ENCODE measurements around the gene COLEC11. TPM values are rescaled to one million over a fixed set of nuclear protein-coding genes. Genes with fewer than 3 reads are reported as not detected.
"Not testable (repeated sequence)": the region's sequence is repeated elsewhere in the genome, so short reads cannot be mapped to it uniquely, and the experiment has no call there.

COLEC11 gene
- polyA plus RNA-seq, 1 donor: 3.4 TPM

DNA sequence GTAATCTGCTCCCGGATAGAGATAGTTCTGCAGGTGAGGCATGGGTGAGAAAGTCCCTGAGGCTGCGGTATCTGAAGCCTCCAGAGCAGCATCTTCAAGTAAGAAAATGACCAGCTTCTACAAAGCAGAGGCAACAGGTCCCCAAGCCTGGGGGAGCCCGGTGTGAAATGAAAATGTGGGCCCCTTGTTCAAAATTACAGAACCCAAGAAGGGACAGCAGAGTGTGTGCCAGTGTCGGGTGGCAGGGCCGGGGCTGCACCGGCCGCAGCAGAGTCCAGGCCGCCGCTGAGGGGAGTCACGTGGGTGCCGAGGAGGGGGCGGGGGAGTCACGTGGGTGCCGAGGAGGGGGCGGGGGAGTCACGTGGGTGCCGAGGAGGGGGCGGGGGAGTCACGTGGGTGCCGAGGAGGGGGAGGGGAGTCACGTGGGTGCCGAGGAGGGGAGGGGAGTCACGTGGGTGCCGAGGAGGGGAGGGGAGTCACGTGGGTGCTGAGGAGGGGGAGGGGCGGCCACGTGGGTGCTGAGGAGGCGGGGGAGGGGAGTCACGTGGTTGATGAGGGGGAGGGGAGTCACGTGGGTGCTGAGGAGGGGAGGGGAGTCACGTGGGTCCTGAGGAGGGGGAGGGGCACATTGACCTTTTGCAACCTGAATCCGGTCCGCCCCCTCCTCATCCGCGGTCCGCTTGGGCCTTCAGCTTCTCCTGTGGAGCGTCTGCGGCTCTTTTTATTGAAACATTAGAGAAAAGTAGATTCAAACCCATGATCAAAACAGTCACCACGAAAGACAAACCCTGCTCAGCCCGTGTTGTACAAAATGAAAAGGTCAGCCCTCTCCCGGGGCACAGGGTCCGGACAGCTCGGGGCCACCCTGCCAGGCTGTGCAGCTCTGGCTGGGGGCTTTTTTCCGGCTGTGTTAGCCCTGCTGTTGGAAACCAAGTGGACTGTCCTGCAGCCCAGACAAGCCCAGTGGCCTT, 10.4 kb downstream of the COLEC11 start:
- no peak for DNase-seq

DNA sequence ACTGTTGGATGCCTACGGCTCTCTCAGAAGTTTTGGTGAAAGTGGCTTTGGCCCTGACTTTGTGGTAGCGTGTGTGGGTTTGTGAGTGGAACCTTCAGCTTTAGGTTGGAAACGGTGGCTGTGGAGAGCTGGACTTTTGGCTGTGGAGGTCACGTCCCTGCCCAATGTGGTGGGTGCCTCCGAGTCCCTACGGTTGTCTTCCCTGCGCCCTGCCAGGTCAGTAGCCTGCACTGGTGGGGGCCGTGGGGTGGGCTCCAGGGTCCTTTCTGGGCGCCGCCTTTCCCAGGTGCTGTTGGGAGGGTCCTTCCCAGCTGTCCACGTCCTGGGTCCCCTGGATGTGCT, 11.1 kb downstream of the COLEC11 start:
- no peak for DNase-seq

DNA sequence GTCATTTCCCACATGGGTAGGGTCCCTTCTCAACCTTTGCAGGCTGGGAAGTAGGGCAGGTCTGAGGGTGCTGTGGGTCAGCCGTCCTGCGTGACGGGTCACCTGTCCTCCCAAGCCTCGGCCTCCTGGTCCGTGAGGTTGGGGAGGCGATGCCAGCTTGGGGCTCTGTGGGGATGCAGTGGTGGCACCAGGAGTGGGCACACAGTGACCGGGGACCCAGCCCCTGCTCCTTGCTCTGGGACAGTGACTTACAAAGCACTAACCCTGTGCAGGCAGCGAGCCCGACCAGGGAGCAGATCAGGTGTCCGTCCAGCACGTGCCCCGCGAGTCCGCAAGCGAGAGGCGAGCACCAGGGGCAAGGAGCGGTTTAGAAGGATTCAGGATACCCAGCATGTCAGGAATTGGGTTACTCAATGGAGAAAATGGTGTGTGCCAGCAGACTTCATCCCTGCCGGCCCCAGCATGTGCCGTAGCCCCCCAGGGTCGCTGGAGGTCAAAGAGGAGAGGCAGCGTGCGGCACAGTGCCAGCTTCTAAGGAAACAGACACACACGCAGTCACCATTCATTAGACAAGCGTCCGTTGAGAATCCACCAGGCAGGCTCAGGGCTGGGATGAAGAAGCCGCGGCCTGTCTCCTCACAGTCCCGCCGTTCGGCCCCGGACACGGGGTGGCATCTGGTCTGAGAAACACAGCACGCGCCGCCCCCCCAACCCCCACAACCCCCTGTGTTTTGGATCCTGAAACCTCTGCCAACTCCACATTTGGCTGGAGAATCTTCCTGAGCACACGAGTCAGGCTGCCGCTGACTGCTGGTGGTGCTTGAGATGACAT, 11.7 kb downstream of the COLEC11 start:
- DNase-seq: no peak

DNA sequence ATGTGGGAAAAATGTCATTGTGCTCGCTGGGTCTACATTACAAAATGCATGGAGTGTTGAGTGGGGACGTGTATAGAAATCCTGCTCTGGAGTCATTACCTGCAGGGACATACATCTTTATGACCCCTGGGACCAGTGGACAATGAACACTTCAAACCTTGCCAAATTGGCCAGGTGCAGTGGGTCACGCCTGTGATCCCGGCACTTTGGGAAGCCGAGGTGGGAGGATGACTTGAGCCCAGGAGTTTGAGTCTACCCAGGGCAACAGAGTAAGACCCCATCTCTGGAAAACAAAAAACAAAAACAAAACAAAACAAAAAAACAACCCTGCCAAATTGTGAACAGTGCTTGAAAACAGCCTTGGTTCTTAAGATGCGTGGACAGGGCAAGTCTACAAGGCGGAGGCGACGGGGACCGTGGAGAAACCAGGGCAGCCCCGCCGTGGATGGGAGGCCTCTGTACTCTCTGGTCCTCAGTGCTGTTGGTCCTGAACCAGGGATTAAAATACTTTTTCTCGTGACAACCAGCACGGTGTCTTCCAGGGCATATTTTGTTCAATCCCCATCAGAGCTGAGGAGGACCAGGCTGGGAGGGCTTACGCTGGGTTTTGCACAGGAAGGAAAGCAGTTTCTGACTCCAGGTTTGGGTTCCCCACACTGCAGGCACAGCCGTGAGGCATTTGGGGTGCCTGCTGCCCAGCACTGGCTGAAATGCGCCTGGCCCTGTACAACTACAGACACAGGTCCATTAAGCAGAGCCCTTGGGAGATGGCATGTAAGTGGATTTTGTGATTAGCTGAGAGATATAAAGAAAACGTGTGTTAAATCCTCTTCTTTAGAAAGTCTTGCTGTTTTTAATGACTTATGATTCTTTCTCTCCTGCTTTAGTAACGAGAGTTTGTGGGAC, 13.7 kb downstream of the COLEC11 start:
- no peak for DNase-seq

DNA sequence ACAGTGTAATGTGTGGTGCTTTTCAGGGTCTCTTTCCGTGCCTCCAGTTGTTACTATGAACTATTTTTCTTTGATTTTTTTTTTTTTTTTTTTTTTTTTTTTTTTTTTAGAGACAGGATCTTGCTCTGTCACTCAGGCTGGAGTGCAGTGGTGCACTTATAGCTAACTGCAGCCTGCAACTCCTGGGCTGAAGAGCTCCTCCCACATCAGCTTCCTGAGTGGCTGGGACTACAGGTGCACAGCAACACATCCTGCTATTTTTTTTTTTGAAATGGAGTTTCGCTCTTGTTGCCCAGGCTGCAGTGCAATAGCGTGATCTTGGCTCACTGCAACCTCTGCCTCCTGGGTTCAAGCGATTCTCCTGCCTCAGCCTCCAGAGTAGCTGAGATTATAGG, 14.4 kb downstream of the COLEC11 start:
- DNase-seq: not testable (repeated sequence)

DNA sequence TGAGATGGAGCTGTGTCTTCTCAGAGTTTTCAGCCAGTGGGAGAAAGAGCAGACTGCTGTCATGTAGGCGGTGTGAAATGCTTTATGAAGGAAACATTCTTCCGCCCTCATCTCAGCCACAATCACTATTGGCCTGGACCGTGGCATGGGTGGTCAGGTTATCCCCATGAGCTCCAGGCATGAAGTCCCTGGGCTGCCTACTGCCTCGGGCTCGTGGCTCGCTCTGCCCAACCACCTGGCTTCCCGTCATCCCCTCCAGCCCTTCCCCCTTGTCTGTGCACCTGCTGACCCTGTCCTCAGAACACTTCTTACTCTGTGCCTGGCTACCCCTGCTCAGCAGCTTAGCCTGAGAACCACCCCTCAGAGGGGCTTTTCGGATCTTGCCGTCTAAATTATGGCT, 15.5 kb downstream of the COLEC11 start:
- DNase-seq: no peak

DNA sequence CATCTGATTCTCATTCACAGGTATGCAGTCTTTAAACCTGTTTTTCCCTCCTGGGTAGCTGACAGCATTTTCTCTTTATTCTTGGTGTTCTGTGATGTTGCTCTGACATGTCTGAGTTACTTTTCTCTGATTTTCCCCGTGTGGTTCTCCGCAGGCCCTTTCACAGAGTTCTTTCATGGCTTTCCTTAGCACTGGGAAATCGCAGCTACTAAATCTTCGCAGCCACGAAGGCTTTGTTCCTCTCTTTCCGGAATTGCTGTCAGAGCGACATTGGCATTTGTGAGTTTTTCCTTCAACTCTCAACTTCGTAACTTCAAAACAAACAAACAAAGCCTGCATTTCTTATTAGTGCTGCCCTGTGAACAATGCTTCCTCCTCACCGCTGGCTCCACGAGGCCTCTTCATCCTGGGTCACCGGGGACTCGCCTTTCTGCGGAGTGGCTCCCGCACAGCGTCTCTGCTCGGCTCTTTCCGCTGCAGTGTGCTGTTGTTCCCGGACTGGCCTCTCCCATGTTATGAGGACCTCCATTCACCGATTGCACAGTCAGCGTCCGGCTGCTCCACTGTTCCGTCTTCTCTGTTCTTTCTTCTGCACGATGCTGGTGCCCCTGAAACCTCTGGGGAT, 16.1 kb downstream of the COLEC11 start:
- DNase-seq: no peak

DNA sequence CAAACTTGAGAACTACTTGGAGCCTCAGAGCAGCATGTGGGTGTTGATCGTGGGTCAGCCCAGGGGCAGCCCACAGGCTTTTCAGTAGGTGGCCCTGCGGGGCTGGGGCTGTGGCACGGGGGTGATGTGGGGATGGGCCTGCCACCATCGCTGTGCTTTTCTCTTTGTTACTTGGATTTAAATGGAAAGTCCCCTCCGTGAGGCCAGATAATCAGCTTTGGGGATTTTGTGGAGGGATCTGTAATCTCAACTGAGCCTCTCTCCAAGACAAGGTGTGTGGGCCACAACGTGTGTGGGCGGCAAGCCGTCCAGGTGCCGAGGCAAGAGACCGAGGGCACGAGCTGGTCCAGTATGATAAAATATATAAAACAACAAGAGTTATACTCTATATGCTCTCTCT, 16.7 kb downstream of the COLEC11 start:
- DNase-seq: no peak

DNA sequence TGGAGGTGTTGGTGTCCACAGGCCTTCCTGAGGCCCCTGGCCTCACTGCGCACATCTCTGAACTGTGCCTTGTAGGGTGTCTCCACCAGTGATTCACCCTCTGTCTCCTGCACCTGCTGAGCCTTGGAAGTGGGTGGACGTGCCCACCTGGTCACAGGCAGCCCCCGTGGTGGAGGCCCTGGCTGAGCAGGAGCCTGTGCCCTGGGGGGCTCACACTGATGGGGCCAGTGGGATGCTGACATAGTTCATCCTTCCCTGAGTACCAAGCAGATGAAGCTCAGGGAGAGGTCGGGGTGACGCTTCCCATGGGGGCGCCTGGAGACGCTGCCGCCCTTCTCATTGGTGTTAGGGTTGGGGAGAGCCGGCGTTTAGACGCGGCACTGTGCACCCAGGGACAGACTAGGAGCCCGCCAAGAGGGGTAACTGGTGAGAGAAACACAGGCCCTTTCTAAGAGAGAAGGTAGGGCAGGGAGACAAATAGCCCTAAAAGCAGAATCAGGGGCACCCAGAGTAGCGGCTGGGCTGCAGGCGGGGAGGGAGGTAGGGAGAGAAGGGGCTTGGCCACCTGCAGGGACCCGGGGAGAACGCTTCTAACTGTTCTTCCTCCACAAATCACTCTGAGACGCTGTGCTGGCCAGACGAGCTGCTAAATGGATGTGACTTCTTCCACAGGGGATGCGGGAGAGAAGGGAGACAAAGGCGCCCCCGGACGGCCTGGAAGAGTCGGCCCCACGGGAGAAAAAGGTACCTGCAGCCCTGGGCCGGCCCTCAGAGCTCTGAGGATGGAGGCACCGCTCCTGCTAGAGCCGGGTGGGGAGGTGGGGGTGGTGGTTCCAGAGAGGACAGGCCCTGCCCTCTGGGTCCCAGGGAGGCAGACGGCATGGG, 18.0 kb downstream of the COLEC11 start:
- no peak for DNase-seq

DNA sequence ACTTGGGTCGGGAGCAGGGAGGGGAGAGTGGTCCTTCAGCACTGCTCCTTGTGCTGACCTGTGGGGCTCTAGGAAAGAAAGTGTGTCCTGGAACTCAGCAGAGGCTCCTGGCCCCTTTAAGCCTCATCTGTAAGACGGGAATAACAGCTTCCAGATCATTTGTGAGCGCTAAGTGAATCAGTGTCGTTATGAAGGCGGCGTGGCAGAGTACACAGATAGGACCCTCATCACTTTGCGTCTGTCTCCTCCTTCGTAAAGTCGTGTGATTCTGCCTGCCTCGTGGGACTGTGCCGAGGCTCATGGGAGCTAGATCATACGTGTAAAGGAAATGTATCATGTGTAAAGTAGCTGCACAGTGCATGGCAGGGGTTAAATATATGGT, 18.6 kb downstream of the COLEC11 start:
- DNase-seq: no peak

DNA sequence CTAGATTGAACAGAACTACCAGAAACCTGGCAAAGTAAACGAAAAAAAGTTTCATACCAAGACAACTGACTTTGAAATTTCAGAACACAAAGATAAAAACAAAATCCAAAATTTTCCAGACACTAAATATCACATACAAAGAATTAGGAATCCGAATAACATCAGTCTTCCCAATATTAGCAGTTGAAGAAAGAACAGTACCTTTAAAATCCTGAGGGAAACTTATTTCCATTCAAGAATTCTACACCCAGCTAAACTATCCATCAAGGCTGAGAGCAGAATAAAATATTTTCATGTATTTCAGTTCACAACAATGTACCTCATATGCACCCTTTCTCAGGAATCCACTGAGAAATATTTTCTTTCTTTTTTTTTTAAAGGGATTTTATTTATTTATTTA, 19.8 kb downstream of the COLEC11 start:
- not testable (repeated sequence) for DNase-seq

DNA sequence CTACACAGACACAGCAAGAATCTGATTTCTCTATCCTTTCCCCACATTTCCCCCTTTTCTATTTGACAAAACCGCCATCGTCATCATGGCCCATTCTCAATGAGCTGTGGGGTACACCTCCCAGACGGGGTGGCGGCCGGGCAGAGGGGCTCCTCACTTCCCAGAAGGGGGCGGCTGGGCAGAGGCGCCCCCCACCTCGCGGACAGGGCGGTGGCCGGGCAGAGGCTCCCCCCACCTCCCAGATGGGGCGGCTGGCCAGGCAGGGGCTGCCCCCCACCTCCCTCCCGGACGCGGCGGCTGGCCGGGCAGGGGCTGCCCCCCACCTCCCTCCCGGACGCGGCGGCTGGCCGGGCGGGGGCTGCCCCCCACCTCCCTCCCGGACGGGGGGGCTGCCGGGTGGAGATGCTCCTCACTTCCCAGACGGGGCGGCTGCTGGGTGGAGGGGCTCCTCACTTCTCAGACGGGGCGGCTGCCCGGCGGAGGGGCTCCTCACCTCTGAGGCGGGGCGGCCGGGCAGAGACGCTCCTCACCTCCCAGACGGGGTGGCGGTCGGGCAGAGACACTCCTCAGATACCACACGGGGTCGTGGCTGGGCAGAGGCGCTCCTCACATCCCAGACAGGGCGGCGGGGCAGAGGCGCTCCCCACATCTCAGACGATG, 20.8 kb downstream of the COLEC11 start:
- not testable (repeated sequence) for DNase-seq

DNA sequence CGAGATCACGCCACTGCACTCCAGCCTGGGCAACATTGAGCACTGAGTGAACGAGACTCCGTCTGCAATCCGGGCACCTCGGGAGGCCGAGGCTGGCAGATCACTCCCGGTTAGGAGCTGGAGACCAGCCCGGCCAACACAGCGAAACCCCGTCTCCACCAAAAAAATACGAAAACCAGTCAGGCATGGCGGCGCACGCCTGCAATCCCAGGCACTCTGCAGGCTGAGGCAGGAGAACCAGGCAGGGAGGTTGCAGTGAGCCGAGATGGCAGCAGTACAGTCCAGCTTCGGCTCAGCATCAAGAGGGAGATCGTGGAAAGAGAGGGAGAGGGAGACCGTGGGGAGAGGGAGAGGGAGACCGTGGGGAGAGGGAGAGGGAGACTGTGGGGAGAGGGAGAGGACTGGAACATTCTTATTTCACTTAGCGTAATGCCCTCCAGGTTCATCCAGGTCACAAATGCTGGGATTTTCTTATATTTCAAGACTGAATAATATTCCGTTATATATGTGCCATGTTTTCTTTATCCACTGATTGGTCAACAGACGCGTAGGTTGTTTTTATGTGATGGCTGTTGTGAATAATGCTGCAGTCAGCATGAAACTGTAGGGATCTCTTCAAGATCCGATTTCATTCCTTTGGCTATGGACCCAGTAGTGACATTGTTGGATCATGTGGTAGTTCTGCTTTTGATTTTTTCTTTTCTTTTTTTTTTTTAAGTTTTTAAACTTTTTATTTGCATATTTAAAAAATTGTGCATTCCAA, 21.7 kb downstream of the COLEC11 start:
- not testable (repeated sequence) for DNase-seq

DNA sequence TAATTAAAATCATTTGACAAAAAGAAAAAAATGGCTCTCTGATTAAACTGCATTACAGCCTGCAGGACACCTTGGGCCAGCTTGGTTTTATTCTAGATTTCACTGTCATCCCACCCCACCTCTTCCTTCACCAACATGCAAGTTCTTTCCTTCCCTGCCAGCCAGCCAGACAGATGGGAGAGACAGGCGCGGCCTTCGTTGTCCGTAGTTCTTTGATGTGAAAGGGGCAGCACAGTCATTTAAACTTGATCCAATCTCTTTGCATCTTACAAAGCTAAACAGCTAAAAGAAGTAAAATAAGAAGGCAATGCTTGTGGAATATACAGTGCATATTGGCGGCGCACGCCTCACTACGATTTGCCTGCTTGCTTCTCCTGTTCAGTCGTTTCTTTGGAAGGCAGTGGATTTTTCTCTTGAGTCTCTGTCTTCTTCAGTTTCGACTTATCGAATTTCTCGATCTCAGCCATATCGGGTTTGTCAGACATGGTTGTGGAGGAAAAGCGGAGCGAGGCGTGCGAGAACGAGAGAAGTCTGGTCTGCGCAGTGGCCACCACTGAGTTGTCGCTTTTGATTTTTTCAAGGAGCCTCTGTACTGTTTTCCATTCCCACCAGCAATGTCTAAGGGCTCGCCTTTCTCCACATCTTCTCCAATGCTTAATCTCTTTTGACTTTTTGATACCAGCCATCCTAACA, 22.4 kb downstream of the COLEC11 start:
- DNase-seq: no peak

DNA sequence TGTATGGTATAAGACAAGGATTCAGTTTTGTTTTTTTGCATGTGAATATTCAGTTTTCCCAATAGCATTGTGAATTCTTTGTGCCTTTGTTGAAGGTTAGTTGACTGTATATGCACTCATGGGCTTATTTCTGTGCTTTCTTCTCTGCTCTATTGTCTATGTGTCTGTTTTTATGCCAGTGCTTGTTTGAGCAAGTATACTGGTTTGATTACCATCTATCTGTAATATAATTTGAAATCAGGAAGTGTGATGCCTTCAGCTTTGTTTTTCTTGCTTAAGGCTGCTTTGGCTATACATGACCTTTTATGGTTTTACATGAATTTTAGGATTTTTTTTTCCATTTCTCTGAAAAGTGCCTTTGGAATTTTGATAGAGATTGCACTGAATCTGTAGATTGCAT, 23.5 kb downstream of the COLEC11 start:
- DNase-seq: no peak

DNA sequence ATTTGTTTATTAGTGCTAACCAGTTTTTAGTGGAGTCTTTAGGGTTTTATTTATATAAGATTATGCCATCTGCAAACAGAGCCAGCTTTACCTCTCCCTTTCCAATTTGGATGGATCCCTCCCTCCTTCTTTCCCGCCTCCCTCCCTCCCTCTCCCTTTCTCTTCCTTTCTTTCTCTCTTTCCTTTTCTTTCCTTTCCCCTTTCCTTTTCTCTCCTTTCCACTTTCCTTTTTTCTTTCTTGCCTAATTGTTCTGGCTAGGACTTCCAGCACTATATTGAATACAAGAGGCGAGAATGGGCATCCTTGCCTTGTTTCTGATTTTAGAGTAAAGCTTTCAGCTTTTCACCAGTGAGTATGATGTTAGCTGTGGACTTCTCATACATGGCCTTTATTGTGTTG, 24.1 kb downstream of the COLEC11 start:
- no peak for DNase-seq

DNA sequence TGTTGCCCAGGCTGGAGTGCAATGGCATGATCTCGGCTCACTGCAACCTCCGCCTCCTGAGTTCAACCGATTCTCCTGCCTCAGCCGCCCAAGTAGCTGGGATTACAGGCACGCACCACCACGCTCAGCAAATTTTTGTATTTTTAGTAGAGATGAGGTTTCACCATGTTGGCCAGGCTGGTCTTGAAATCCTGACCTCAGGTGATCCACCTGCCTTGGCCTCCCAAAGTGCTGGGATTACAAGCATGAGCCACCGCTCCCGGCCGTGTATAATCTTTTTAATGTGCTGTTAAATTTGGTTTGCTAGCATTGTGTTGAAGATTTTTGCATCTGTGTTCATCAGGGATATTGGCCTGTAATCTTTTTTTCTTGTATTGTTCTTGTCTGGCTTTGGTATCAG, 24.7 kb downstream of the COLEC11 start:
- DNase-seq: not testable (repeated sequence)

DNA sequence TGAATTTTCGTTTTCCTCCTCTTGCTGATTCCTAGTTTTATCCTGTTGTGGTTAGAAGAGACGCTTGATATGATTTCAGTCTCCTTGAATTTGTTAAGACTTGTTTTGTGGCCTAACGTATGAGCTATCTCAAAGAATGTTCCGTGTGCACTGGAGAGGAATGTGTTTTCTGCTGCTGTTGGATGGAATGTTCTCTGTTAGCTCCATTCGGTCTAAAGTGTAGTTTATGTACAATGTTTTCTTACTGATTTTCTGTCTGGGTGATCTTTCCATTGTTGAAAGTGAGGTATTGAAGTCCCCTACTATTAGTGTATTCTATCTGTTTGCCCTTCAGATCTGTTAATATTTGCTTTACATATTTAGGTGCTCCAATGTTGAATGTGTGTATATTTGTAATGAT, 25.9 kb downstream of the COLEC11 start:
- DNase-seq: no peak

DNA sequence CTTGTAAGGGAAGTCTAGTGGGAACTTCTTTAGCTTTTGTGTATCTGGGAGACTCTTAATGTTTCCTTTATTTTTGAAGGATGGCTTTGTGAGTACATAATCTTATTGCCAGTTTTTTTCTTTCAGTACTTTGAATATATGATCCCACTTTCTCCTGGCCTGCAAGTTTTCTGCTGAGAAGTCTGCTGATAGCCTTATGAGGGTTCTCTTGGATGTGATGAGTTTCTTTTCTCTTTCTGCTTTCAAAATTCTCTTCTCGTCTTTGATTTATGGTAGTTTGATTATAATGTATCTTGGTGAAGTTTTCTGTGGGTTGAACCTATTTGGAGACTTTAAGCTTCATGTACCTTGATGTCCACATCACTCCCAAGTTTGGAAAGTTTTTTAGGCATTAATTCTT, 28.1 kb downstream of the COLEC11 start:
- no peak for DNase-seq
